K562 (cell line): Measurements from ENCODE around the gene IRF4. TPM values are rescaled to one million over a fixed set of nuclear protein-coding genes. Genes with fewer than 3 reads are reported as not detected.
A peak's percentile ranks its signal among the peaks of the same experiment; 100 is the strongest.

Experiments
- ATAC-seq: fragments of 200-7000 bp; cut with Tn5 transposase; 3 replicates; pipeline ENCODE4 v1.9.1; 2020; ENCODE audit warnings: moderate library complexity
- BruUV-seq: library from RNA; stranded (reverse); fragments of 400-500 nt; replicated peaks from 2 replicates; lab custom pipeline; 2021; lab: Mats Ljungman, UMichigan
- CTCF ChIA-PET: fragments of 300-600 bp; formaldehyde crosslinking; extraction: SDS; loops from one replicate; lab custom pipeline; 2021; ENCODE audit warnings: low intra/inter-chr PET ratio; lab: Yijun Ruan, JAX
- POLR2A ChIA-PET: fragments of 300-600, 350-650 bp; sonication (Branson Sonifier 250); formaldehyde crosslinking; extraction: SDS; loops from one replicate; lab custom pipeline; 2021; ENCODE audit warnings: antibody characterized with exemption, inconsistent platforms; lab: Yijun Ruan, JAX
- DNase-seq, 4 experiments: peaks; one replicate each; pipeline versions ENCODE4 v3.0.0 to v3.0.0-alpha.2; 2011 to 2018; ENCODE audit warnings: low spot score in 3 of 4, mixed read lengths in 3 of 4; ENCODE audit errors: extremely low read depth in 1 of 4
- FAIRE-seq: peaks from 2 replicates; lab custom pipeline; 2011; peaks lifted over from hg19 to GRCh38; lab: Jason Lieb, UNC
- H2AFZ ChIP-seq: 2 replicates; pipeline ENCODE4 v1.6.0; 2011; ENCODE audit warnings: low read depth, low read length, control low read depth, inconsistent platforms
- H3K27ac ChIP-seq: fragments of 200-600 bp; 3 replicates; pipeline ENCODE4 v1.8.0; 2011; ENCODE audit warnings: low read depth, mild to moderate bottlenecking, control low read depth, inconsistent platforms, low read length, moderate library complexity, mixed read lengths; ENCODE audit errors: extremely low read depth
- H3K27me3 ChIP-seq, 2 experiments: fragments of 300-600 bp in 1 of 2; 2 replicates in 1 of 2; 3 replicates in 1 of 2; pipeline versions ENCODE4 v1.6.0 to v1.8.0; 2011; ENCODE audit warnings: inconsistent platforms in 2 of 2, low read length in 2 of 2, mild to moderate bottlenecking in 1 of 2, mixed read lengths in 1 of 2, moderate library complexity in 1 of 2; ENCODE audit not compliant: control insufficient read depth in 2 of 2, insufficient read depth in 2 of 2
- H3K36me3 ChIP-seq: fragments of 300-600 bp; 3 replicates; pipeline ENCODE4 v1.8.0; 2011; ENCODE audit warnings: mild to moderate bottlenecking, low read length, inconsistent platforms; ENCODE audit not compliant: control insufficient read depth, insufficient read depth
- H3K4me1 ChIP-seq, 2 experiments: fragments of 200-600 bp in 1 of 2; replicated peaks in 1 of 2; 2 replicates in 1 of 2; 3 replicates in 1 of 2; pipeline versions ENCODE4 v1.5.1 to v1.8.0; 2011; ENCODE audit warnings: inconsistent platforms in 2 of 2, low read length in 2 of 2, mild to moderate bottlenecking in 1 of 2, mixed read lengths in 1 of 2, moderate library complexity in 1 of 2; ENCODE audit not compliant: control insufficient read depth in 2 of 2, insufficient read depth in 2 of 2
- H3K4me2 ChIP-seq: 2 replicates; pipeline ENCODE4 v1.6.1; 2011; ENCODE audit warnings: low read length, control low read depth, inconsistent platforms, mixed read lengths; ENCODE audit not compliant: insufficient read depth
- H3K4me3 ChIP-seq: fragments of 200-600 bp; sonication (generic), shearing (Covaris generic); 2 replicates; pipeline ENCODE4 v1.5.1; 2016; ENCODE audit warnings: control low read depth, inconsistent platforms
- H3K79me2 ChIP-seq: fragments of 200-600 bp; 3 replicates; pipeline ENCODE4 v1.8.0; 2011; ENCODE audit warnings: low read length, inconsistent platforms; ENCODE audit not compliant: control insufficient read depth, insufficient read depth
- H3K9ac ChIP-seq, 2 experiments: 2 replicates each; pipeline versions ENCODE4 v1.6.0 to v1.6.1; 2011; ENCODE audit warnings: low read depth in 2 of 2, low read length in 2 of 2, control low read depth in 1 of 2, inconsistent platforms in 1 of 2, mild to moderate bottlenecking in 1 of 2, mixed read lengths in 1 of 2; ENCODE audit not compliant: insufficient read depth in 1 of 2
- H3K9me1 ChIP-seq: one replicate; pipeline ENCODE4 v1.6.0; 2011; ENCODE audit warnings: inconsistent platforms, mild to moderate bottlenecking, low read length, moderate library complexity; ENCODE audit not compliant: control insufficient read depth, insufficient read depth
- H3K9me3 ChIP-seq: replicated peaks from 2 replicates; pipeline ENCODE4 v1.5.1; 2011; ENCODE audit warnings: low read depth, low read length, inconsistent platforms; ENCODE audit not compliant: control insufficient read depth, insufficient read depth
- H4K20me1 ChIP-seq: replicated peaks from 2 replicates; pipeline ENCODE4 v1.6.1; 2011; ENCODE audit warnings: low read length, inconsistent platforms, mixed read lengths; ENCODE audit not compliant: control insufficient read depth, insufficient read depth
- CCAR2 ChIP-seq: fragments of 200-400 bp; formaldehyde crosslinking; IDR thresholded peaks from 2 replicates; pipeline ENCODE4 v1.6.1; 2017; ENCODE audit warnings: mild to moderate bottlenecking, low read depth, low read length
- GABPB2 ChIP-seq: fragments of 250-450 bp; sonication (Bioruptor Pico); conservative IDR thresholded peaks from 2 replicates; pipeline ENCODE4 v1.5.1; 2021; ENCODE audit warnings: mild to moderate bottlenecking
- POLR3A ChIP-seq: IDR thresholded peaks from 2 replicates; pipeline ENCODE4 v1.6.1; 2011; ENCODE audit warnings: borderline replicate concordance, mild to moderate bottlenecking, moderate library complexity; ENCODE audit not compliant: insufficient read length, insufficient read depth; ENCODE audit errors: extremely low read depth
- PTBP1 ChIP-seq: fragments of 200-400 bp; formaldehyde crosslinking; IDR thresholded peaks from 2 replicates; pipeline ENCODE4 v1.6.1; 2017; ENCODE audit warnings: low read depth, low read length
- RBM15 ChIP-seq: fragments of 200-400 bp; formaldehyde crosslinking; IDR thresholded peaks from 2 replicates; pipeline ENCODE4 v1.6.1; 2018; ENCODE audit warnings: mild to moderate bottlenecking, low read length, moderate library complexity; ENCODE audit not compliant: insufficient read depth
- SIX5 ChIP-seq, 2 experiments: IDR thresholded peaks; 2 replicates each; pipeline ENCODE4 v1.6.1; 2011; ENCODE audit warnings: low read length in 2 of 2, borderline replicate concordance in 1 of 2, low read depth in 1 of 2, mild to moderate bottlenecking in 1 of 2, moderate library complexity in 1 of 2; ENCODE audit not compliant: insufficient read depth in 1 of 2
- SMAD4 ChIP-seq: fragments of 250-450 bp; sonication (Bioruptor Pico); conservative IDR thresholded peaks from 2 replicates; pipeline ENCODE4 v1.8.0; 2021; ENCODE audit warnings: inconsistent platforms, mild to moderate bottlenecking, moderate library complexity
- SNRNP70 ChIP-seq: fragments of 200-400 bp; formaldehyde crosslinking; optimal IDR thresholded peaks from 2 replicates; pipeline ENCODE3; 2017; ENCODE audit warnings: low read depth, low read length
- XRCC4 ChIP-seq: IDR thresholded peaks from one replicate; pipeline ENCODE4 v1.6.1; 2011; ENCODE audit not compliant: insufficient read depth, insufficient read length; ENCODE audit errors: extremely low read depth
- ZKSCAN1 ChIP-seq: fragments of 150-350 bp; IDR thresholded peaks from 2 replicates; pipeline ENCODE4 v1.6.1; 2016; ENCODE audit warnings: low read depth, low read length
- ZKSCAN8 ChIP-seq: fragments of 200-800 bp; sonication (Bioruptor generic); IDR thresholded peaks from 2 replicates; pipeline ENCODE4 v1.6.1; 2016; ENCODE audit warnings: missing genetic modification characterization, missing compliant biosample characterization
- WGBS: fragments of 100-300 bp; shearing (Covaris generic); methylation state at CpG from one replicate; pipeline ENCODE4 v1.1.6; 2016; ENCODE audit warnings: low coverage, mixed read lengths; ENCODE audit not compliant: insufficient coverage; ENCODE audit errors: missing lambda C conversion rate; 5-methylcytosine and 5-hydroxymethylcytosine counted together
- in situ Hi-C: fragments of 300-500 bp; cut with MboI; formaldehyde crosslinking; loops from 4 replicates; pipeline ENCODE4 v1.15.0; 2018; ENCODE audit warnings: inconsistent platforms, mixed read lengths
- intact Hi-C: fragments of 100-400 bp; cut with micrococcal nuclease; formaldehyde crosslinking; loops from 2 replicates; pipeline ENCODE4 v1.14.2; 2022
- polyA plus RNA-seq, 8 experiments: library from polyadenylated mRNA; depleted of rRNA in 4 of 8; stranded (reverse) in 5 of 8; unstranded in 3 of 8; fragments of >200 nt; fragmentation: Nextera tagmentation in 2 of 8; fragmentation: Illumina TruSeq in 1 of 8; extraction: Ambion mirVana in 2 of 8; extraction: Trizol in 1 of 8; gene quantifications; 2 replicates each; pipeline versions ENCODE4 v1.2.1 to v1.2.3, GENCODE V29; 2011 to 2014; ENCODE audit warnings: inconsistent platforms in 1 of 8, missing spikeins in 1 of 8
- total RNA-seq, 7 experiments: library from RNA; depleted of rRNA in 6 of 7; stranded (reverse); fragments of >200 nt in 6 of 7; fragmentation: Illumina TruSeq in 2 of 7; extraction: Trizol in 2 of 7; gene quantifications; 2 replicates each; pipeline versions ENCODE4 v1.2.1 to v1.2.3, GENCODE V29; 2011 to 2021; ENCODE audit warnings: low replicate concordance in 1 of 7
- TF ChIP-seq, protein P1 (sequence below): sonication (generic); formaldehyde crosslinking; IDR thresholded peaks from 2 replicates; pipeline ENCODE4 v1.8.1; 2023; ENCODE audit warnings: mild to moderate bottlenecking, missing genetic modification reagents

Gene IRF4
- total and polyA plus RNA-seq, 9 of the 15 experiments (the other 6 are each of a cell fraction or from before 2014, with no cell fraction given) = 0.05 to 0.33 (median 0.09) TPM; not detected in 6

DNA sequence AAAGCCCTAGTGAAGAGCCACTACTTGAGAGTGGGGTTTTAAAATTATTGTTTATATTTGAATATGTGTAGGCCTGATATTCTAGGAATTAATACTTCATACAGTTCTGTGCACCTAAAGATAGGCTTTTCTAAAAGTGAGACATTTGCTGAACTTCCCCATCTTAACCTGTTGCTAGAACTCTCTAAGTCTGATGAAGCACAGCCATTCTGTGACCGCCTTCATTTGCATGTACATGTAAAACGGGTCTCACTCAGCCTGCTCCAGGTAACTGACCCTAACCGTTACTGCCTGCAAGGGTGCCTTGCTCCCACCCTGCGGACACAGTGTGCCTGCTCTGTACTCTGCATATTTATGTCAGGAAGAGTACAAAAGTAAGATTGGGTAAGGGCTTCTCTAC lies 44.3 kb upstream of the IRF4 start (continued):
- TF ChIP-seq PTBP1 = no peak
- TF ChIP-seq ZKSCAN8 = no peak
- no peak for TF ChIP-seq GABPB2 (CRISPR knock-in tag)
- no peak for TF ChIP-seq SMAD4
- TF ChIP-seq, protein P1, sequence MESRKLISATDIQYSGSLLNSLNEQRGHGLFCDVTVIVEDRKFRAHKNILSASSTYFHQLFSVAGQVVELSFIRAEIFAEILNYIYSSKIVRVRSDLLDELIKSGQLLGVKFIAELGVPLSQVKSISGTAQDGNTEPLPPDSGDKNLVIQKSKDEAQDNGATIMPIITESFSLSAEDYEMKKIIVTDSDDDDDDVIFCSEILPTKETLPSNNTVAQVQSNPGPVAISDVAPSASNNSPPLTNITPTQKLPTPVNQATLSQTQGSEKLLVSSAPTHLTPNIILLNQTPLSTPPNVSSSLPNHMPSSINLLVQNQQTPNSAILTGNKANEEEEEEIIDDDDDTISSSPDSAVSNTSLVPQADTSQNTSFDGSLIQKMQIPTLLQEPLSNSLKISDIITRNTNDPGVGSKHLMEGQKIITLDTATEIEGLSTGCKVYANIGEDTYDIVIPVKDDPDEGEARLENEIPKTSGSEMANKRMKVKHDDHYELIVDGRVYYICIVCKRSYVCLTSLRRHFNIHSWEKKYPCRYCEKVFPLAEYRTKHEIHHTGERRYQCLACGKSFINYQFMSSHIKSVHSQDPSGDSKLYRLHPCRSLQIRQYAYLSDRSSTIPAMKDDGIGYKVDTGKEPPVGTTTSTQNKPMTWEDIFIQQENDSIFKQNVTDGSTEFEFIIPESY (CRISPR knock-in tag) = no peak
- no peak for TF ChIP-seq CCAR2
- TF ChIP-seq RBM15 = no peak
- TF ChIP-seq, all 486 proteins: peak for 0

DNA sequence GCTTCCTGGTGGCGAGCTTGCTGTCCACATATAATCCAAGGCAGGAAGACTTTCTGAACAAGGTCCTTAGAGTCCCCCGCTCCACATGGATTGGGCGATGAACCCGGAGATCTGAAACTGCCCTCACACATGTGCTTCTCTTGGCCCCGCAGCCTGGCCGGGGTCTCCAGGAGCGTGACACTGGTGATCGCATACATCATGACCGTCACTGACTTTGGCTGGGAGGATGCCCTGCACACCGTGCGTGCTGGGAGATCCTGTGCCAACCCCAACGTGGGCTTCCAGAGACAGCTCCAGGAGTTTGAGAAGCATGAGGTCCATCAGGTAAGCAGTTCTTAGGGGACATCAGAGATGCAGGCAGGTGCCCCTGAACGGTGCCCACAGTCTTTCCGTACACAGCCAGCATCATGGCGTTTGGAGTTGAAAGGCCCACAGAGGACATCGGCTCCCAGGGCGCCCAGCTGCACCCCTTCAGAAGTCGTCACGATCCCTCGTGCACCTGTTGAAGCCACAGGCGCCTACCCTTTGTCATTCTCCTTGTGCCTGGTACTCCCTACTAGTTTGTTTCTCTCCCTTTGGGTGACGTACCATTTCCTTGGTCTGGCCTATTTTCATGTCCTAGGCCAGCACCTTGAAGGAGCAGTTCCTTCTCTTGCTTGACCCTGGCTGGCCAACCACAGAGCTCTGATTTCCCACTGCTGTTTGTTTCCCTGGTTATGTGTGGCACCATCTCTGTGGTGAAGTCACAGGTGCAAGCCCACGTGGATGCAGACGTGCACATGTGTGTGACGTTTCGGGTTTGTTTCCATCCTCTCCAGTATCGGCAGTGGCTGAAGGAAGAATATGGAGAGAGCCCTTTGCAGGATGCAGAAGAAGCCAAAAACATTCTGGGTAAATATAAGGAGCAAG lies 43.3 kb upstream of the IRF4 start:
- CTCF ChIA-PET = no interaction called here

More for the DNA sequence above, 43.3 kb upstream of the IRF4 start:
- intact Hi-C loops = no loop called here
- in situ Hi-C loops = no loop called here
- POLR2A ChIA-PET = interaction anchor here (0.7 to 0.9 kb wide), 2 partner anchors 13 to 17 kb away, joined by 3 read pairs; no protein-coding TSS in a partner anchor
- no peak for TF ChIP-seq POLR3A
- TF ChIP-seq SNRNP70 = no peak
- no peak for TF ChIP-seq ZKSCAN1
- 0 out of 4 replicates have a peak, but pooled peaks of 1 of the 2 experiments have one; percentile 9 for TF ChIP-seq SIX5 (IDR thresholded peaks at IDR 0.05; ENCODE audit: borderline replicate concordance in 1 of 2, insufficient read depth in 1 of 2, low read depth in 1 of 2, low read length in 2 of 2)
- no peak for TF ChIP-seq XRCC4
- Histone ChIP-seq H3K9me3 (no peaks in the 10 kb centered on the region), H3K4me1 (no peaks in the 10 kb centered on the region), H3K36me3 (no peaks in the 10 kb centered on the region), H4K20me1 (no peaks in the 10 kb centered on the region; the same call in 1 of the 2 replicates), H3K27ac (no peak overlapping the region), H3K9ac (no peak overlapping the region), H2AFZ (no peak overlapping the region), H3K79me2 (no peaks in the 10 kb centered on the region), H3K27me3 (peaks cover 0 to 21% of the 10 kb centered on the region in 2 experiments; a peak in 3 of 5 replicates), H3K4me3 (no peak overlapping the region), H3K4me2 (no peak overlapping the region), H3K9me1 (no peaks in the 10 kb centered on the region)
- WGBS = 38% methylated on average over 27 of the region's 27 CpGs
- no peak for ATAC-seq
- FAIRE-seq = no peak
- DNase-seq = no peak
- no TSS peak for BruUV-seq
